ENCODE data around the gene RPL32.

RPL32 gene

DNA sequence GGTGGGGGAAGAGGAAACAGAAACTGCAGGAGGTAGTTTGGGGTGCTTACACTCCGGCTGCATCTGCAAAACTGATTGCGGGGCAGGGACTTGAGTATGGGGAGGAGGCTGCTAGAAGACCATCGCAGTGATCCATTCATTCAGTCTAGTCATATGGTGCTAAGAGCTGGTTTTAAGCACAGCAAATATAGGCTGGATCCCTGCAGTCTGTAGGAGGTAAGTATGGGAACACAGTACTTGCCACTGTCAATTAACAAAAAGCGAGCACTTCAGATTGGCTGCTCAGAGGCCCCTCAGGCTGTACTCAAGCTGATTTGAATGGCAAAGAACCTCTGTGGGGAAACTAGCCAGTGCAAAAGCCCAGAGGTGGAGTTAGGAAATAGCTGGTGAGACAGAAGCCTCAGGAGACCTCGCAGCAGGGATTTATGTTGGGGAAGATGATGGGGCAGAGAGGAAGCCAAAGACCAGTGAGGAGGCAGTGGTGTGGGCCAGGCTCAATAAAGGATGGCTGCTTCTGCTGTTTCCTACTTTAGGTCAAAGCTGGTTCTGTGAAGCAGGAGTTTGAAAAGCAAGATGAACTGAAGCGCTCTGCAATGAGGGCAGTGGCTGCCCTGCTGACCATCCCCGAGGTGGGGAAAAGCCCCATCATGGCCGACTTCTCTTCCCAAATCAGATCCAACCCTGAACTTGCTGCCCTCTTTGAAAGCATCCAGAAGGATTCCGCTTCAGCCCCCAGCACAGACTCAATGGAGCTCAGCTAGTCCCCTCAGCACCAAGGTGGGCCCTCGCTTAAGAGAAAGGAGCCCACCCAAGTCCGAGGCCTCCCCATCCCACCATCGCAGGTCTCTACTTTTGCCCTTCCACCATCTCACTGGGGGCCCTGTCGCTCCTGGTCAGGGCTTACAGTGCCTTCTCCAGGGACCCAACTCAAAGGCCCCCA lies 7.9 kb downstream of the RPL32 start:
- DNase-seq (ENCODE audit: low read depth): no peak

GRCh38 chr3:12832350-12833221 lies 8.8 kb downstream of the RPL32 start:
- DNase-seq (ENCODE audit: low read depth): no peak

- DNase-seq (ENCODE audit: low read depth): no peak
These were observed 10.0 kb downstream of the RPL32 start for GRCh38 chr3:12831301-12831866.

GRCh38 chr3:12830785-12831156 lies 10.6 kb downstream of the RPL32 start:
- no peak for DNase-seq (ENCODE audit: low read depth)

- no peak for DNase-seq (ENCODE audit: low read depth)
These were observed 11.2 kb downstream of the RPL32 start for GRCh38 chr3:12829886-12830784.

GRCh38 chr3:12829404-12829803 lies 12.0 kb downstream of the RPL32 start:
- DNase-seq (ENCODE audit: low read depth): no peak

- no peak for DNase-seq (ENCODE audit: low read depth)
These were observed 12.6 kb downstream of the RPL32 start for GRCh38 chr3:12828751-12829150.

GRCh38 chr3:12825156-12825555 lies 16.2 kb downstream of the RPL32 start:
- DNase-seq (ENCODE audit: low read depth): no peak

DNA sequence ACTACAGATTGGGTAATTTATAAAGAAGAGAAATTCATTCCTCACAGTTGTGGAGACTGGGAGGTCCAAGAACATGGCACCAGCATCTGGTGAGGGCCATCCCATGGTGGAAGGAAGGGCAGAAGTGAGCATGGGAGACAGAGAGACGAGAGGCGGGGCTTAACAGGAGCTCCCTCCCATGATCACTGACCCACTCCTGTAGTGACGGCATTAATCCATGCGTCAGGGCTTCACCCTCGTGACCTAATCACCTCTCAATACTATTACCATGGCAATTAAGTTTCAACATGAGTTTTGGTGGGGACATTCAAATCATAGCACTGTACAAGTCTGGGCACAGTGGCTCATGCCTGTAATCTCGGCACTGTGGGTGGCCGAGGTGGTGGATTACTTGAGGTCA lies 17.1 kb downstream of the RPL32 start:
- DNase-seq (ENCODE audit: low read depth): no peak

- no peak for DNase-seq (ENCODE audit: low read depth)
These were observed 18.5 kb downstream of the RPL32 start for GRCh38 chr3:12822725-12823373.

DNA sequence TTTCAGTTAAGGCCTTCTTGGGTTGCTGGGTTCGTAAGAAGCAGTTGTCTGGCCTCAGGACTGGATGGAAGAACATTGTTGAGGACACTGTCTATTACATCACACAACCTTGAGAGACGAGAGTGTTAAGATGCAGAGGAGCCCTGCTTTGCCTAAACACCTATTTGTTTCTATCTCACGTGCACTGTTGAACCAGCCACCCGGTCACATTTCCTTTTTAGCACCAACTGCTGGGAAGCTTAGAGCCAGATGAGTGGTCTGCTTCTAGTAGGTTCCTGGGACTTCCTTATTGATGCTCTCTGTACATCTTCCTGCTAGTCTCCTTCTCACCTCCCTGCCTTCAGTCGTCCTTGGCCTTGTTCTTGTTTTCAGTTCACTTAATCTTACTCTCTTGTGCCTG lies 22.6 kb downstream of the RPL32 start:
- DNase-seq (ENCODE audit: low read depth): no peak

DNA sequence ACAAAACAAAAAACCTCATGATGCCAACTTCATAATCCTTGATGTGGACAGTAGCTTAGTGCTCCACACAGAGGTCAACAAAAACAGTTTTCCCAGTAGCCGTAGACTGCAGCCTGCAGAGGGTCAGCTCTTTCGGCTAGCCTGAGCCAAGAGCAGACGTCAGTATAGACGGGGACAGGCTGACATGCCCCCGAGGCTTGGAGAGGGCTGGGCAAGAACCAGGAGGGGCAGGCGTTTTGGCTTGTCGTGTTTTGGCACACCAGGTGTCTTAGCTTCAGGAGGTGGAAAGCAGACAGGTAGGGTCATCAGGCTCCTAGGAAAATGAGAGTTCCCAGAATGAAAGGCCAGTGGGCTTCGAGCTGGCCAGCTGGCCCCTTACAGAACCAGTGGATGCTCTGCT lies 23.1 kb downstream of the RPL32 start:
- DNase-seq (ENCODE audit: low read depth): no peak

DNA sequence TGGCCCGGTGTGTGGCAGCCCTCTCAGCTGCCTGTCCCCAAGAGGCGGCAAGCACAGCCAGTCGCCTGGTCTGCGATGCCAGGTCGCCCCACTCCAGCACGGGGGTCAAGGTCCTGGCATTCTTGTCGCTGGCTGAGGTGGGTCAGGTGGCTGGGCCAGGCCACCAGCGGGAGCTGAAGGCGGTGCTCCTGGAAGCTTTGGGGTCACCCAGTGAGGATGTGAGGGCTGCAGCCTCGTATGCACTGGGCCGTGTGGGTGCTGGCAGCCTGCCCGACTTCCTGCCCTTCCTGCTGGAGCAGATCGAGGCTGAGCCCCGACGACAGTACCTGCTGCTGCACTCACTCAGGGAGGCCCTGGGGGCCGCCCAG lies 24.0 kb downstream of the RPL32 start:
- no peak for DNase-seq (ENCODE audit: low read depth)

GRCh38 chr3:12816521-12817342 lies 24.6 kb downstream of the RPL32 start:
- DNase-seq (ENCODE audit: low read depth): no peak

DNA sequence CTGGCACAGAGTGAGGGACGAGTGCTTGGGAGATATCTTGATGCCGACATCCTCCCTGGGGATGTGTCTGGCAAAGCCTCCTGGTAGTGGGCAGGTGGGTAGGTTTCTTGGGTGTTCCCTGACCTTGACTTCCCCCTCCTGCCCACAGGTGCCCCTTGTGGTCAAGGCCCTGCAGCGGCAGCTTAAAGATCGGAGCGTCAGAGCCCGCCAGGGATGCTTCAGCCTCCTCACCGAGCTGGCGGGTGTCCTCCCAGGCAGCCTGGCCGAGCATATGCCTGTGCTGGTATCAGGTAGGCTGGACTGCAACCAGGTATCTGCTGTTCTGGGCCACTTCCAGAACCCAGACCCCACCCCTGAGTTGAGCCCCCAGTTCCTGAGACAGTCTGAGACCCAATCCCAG lies 25.6 kb downstream of the RPL32 start:
- DNase-seq (ENCODE audit: low read depth): no peak

DNA sequence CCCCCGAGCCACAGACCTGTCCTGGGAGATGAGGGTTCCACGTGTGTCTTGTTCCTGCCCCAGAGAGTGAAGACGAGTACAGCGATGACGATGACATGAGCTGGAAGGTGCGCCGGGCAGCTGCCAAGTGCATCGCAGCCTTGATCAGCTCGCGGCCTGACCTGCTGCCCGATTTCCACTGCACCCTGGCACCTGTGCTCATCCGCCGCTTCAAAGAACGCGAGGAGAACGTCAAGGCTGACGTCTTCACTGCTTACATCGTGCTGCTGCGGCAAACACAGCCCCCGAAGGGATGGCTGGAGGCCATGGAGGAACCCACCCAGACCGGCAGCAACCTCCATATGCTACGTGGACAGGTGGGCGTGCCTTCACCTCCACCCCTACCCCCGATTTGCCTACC lies 26.3 kb downstream of the RPL32 start:
- DNase-seq (ENCODE audit: low read depth): no peak

- no peak for DNase-seq (ENCODE audit: low read depth)
These were observed 27.4 kb downstream of the RPL32 start for GRCh38 chr3:12813967-12814366.

DNA sequence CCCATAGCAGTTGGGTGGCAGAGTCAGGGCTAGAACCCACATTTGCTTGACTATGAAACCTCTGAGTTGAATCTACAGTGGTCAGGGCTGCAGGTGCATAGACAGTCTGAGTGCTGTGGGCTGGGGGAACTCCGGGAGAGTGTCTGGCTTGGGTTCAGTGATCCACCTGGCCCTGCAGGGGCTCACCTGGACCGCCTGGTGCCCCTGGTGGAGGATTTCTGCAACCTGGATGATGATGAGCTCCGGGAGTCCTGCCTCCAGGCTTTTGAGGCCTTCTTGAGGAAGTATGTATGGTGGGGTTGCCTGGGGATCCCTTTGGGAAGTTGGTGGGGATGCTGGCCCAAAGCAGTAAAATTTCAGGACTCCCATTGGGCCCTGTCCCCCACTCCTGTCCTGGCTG lies 28.6 kb downstream of the RPL32 start:
- no peak for DNase-seq (ENCODE audit: low read depth)

GRCh38 chr3:12810961-12811360 lies 30.4 kb downstream of the RPL32 start:
- DNase-seq (ENCODE audit: low read depth): no peak
